HepG2 (cell line): ENCODE measurements around the gene B3GNT7. TPM values are rescaled to one million over a fixed set of nuclear protein-coding genes. Genes with fewer than 3 reads are reported as not detected.

ENCODE experiments used
- ATAC-seq: fragments of 200-7000 bp; cut with Tn5 transposase; 3 replicates; pipeline ENCODE4 v1.9.1; 2020; ENCODE audit warnings: mild to moderate bottlenecking, moderate library complexity
- BruUV-seq: library from RNA; stranded (reverse); fragments of 400-500 nt; replicated peaks from 2 replicates; lab custom pipeline; 2021; lab: Mats Ljungman, UMichigan
- CTCF ChIA-PET: fragments of 300-600 bp; formaldehyde crosslinking; extraction: SDS; loops from one replicate; lab custom pipeline; 2021; ENCODE audit warnings: low total read pairs, inconsistent platforms, low intra/inter-chr PET ratio; lab: Yijun Ruan, JAX
- POLR2A ChIA-PET: fragments of 350-600 bp; sonication (Branson Sonifier 250); formaldehyde crosslinking; loops from one replicate; lab custom pipeline; 2020; ENCODE audit warnings: antibody characterized with exemption, inconsistent platforms; lab: Yijun Ruan, JAX
- DNase-seq: peaks from one replicate; pipeline ENCODE4 v3.0.0-alpha.2; 2015; ENCODE audit warnings: low spot score
- FAIRE-seq: peaks from 3 replicates; lab custom pipeline; 2011; peaks lifted over from hg19 to GRCh38; lab: Jason Lieb, UNC
- H2AFZ ChIP-seq: one replicate; pipeline ENCODE4 v1.6.1; 2011; ENCODE audit warnings: low read length, inconsistent platforms
- H3K27ac ChIP-seq: fragments of 300-600 bp; 3 replicates; pipeline ENCODE4 v1.8.0; 2011; ENCODE audit warnings: mixed run types, mild to moderate bottlenecking, mixed read lengths, low read length, inconsistent platforms; ENCODE audit not compliant: insufficient read depth; ENCODE audit errors: extremely low read length
- H3K27me3 ChIP-seq, 2 experiments: fragments of 200-600 bp in 1 of 2; 2 replicates in 1 of 2; 3 replicates in 1 of 2; pipeline versions ENCODE4 v1.6.0 to v1.8.0; 2011; ENCODE audit warnings: low read length in 2 of 2, mild to moderate bottlenecking in 2 of 2, moderate library complexity in 2 of 2, inconsistent platforms in 1 of 2; ENCODE audit not compliant: insufficient read depth in 2 of 2, control insufficient read depth in 1 of 2
- H3K36me3 ChIP-seq, 2 experiments: fragments of 200-600 bp in 1 of 2; replicated peaks in 1 of 2; 2 replicates in 1 of 2; 3 replicates in 1 of 2; pipeline versions ENCODE4 v1.5.1 to v1.8.0; 2011; ENCODE audit warnings: low read length in 2 of 2, inconsistent platforms in 1 of 2; ENCODE audit not compliant: insufficient read depth in 2 of 2, control insufficient read depth in 1 of 2
- H3K4me1 ChIP-seq: 2 replicates; pipeline ENCODE4 v1.5.1; 2012; ENCODE audit warnings: low read length, inconsistent platforms; ENCODE audit not compliant: insufficient read depth
- H3K4me2 ChIP-seq: 2 replicates; pipeline ENCODE4 v1.6.0; 2011; ENCODE audit warnings: low read depth, low read length, inconsistent platforms
- H3K4me3 ChIP-seq, 3 experiments: fragments of 200-600 bp in 1 of 3; sonication (generic), shearing (Covaris generic) in 1 of 3; replicated peaks in 1 of 3; 2 replicates each; pipeline ENCODE4 v1.5.1; 2011 to 2016; ENCODE audit warnings: low read length in 3 of 3, inconsistent platforms in 2 of 3, low read depth in 2 of 3, mild to moderate bottlenecking in 2 of 3, control low read depth in 1 of 3, mixed read lengths in 1 of 3; ENCODE audit not compliant: insufficient read depth in 1 of 3
- H3K79me2 ChIP-seq: one replicate; pipeline ENCODE4 v1.6.1; 2011; ENCODE audit warnings: low read length, inconsistent platforms; ENCODE audit not compliant: insufficient read depth
- H3K9ac ChIP-seq: 2 replicates; pipeline ENCODE4 v1.6.0; 2011; ENCODE audit warnings: mild to moderate bottlenecking, low read depth, low read length, inconsistent platforms; ENCODE audit not compliant: insufficient read depth
- H3K9me3 ChIP-seq: 2 replicates; pipeline ENCODE4 v1.5.1; 2012; ENCODE audit warnings: mild to moderate bottlenecking, low read length
- H4K20me1 ChIP-seq: 2 replicates; pipeline ENCODE4 v1.6.0; 2011; ENCODE audit warnings: inconsistent platforms, mild to moderate bottlenecking, low read length, moderate library complexity; ENCODE audit not compliant: insufficient read depth
- CREB1 ChIP-seq, 2 experiments: fragments of 450-650 bp in 1 of 2; IDR thresholded peaks; 2 replicates each; pipeline ENCODE4 v1.6.1; 2016 to 2017; ENCODE audit warnings: control low read depth in 1 of 2, mild to moderate bottlenecking in 1 of 2, missing compliant biosample characterization in 1 of 2, missing genetic modification characterization in 1 of 2
- ISL2 ChIP-seq: sonication (generic); formaldehyde crosslinking; IDR thresholded peaks from 2 replicates; pipeline ENCODE4 v1.5.0; 2020; ENCODE audit warnings: missing genetic modification reagents
- MEIS2 ChIP-seq: sonication (generic); formaldehyde crosslinking; IDR thresholded peaks from 2 replicates; pipeline ENCODE4 v1.9.0; 2021; ENCODE audit warnings: mild to moderate bottlenecking, missing genetic modification reagents
- SMAD3 ChIP-seq: sonication (generic); formaldehyde crosslinking; IDR thresholded peaks from 2 replicates; pipeline ENCODE4 v1.4.0; 2020; ENCODE audit warnings: missing genetic modification reagents
- STAT6 ChIP-seq: sonication (generic); formaldehyde crosslinking; IDR thresholded peaks from 2 replicates; pipeline ENCODE4 v1.4.0; 2020; ENCODE audit warnings: missing genetic modification reagents, mild to moderate bottlenecking, borderline replicate concordance
- ZBTB39 ChIP-seq: sonication (generic); formaldehyde crosslinking; IDR thresholded peaks from 2 replicates; pipeline ENCODE4 v1.5.0; 2020; ENCODE audit warnings: missing genetic modification reagents
- ZKSCAN5 ChIP-seq: sonication (generic); formaldehyde crosslinking; IDR thresholded peaks from 2 replicates; pipeline ENCODE4 v1.5.1; 2020; ENCODE audit warnings: mild to moderate bottlenecking, missing genetic modification reagents
- ZNF232 ChIP-seq: sonication (generic); formaldehyde crosslinking; IDR thresholded peaks from 2 replicates; pipeline ENCODE4 v1.4.0; 2020; ENCODE audit warnings: missing genetic modification reagents, borderline replicate concordance
- ZNF253 ChIP-seq: sonication (generic); formaldehyde crosslinking; IDR thresholded peaks from 2 replicates; pipeline ENCODE4 v1.8.0; 2022; ENCODE audit warnings: mild to moderate bottlenecking, missing genetic modification reagents, borderline replicate concordance
- ZNF614 ChIP-seq: IDR thresholded peaks from 2 replicates; pipeline ENCODE4 v1.6.1; 2018; ENCODE audit warnings: missing biosample characterization, missing genetic modification reagents, inconsistent platforms, borderline replicate concordance
- WGBS: methylation state at CpG from one replicate; pipeline ENCODE4 v1.1.6; 2017; ENCODE audit warnings: low lambda C conversion rate; 5-methylcytosine and 5-hydroxymethylcytosine counted together
- in situ Hi-C: cut with HindIII; loops from 2 replicates; pipeline ENCODE4 v1.10.0; 2017; ENCODE audit warnings: low pct_unique_long_range_greater_than_20kb; ENCODE audit not compliant: extremely low pct_ligation_motif_present
- intact Hi-C: fragments of 100-400 bp; cut with micrococcal nuclease; formaldehyde crosslinking; loops from one replicate; pipeline ENCODE4 v1.10.0; 2022; ENCODE audit not compliant: unreplicated experiment
- polyA plus RNA-seq, 8 experiments: library from polyadenylated mRNA; depleted of rRNA in 3 of 8; stranded (reverse) in 7 of 8; unstranded in 1 of 8; fragments of >200 nt; fragmentation: Illumina TruSeq in 4 of 8; extraction: Trizol in 4 of 8; gene quantifications; 2 replicates each; pipeline versions ENCODE4 v1.2.1 to v1.2.3, GENCODE V29; 2011 to 2016; ENCODE audit warnings: low read depth in 4 of 8, missing spikeins in 1 of 8, mixed read lengths in 1 of 8; ENCODE audit not compliant: insufficient read depth in 1 of 8
- total RNA-seq, 5 experiments: library from RNA; depleted of rRNA; stranded (reverse); fragments of >200 nt; fragmentation: Illumina TruSeq; extraction: Trizol; gene quantifications; 2 replicates each; pipeline ENCODE4 v1.2.3, GENCODE V29; 2016; ENCODE audit warnings: low read depth in 1 of 5
- TF ChIP-seq, protein P1 (sequence below): sonication (generic); formaldehyde crosslinking; IDR thresholded peaks from 2 replicates; pipeline ENCODE4 v1.4.0; 2020; ENCODE audit warnings: missing genetic modification reagents

B3GNT7 gene
- total and polyA plus RNA-seq, 2 of the 13 experiments (the other 11 are each of a cell fraction or from before 2014, with no cell fraction given): 0.04 to 0.24 TPM

DNA sequence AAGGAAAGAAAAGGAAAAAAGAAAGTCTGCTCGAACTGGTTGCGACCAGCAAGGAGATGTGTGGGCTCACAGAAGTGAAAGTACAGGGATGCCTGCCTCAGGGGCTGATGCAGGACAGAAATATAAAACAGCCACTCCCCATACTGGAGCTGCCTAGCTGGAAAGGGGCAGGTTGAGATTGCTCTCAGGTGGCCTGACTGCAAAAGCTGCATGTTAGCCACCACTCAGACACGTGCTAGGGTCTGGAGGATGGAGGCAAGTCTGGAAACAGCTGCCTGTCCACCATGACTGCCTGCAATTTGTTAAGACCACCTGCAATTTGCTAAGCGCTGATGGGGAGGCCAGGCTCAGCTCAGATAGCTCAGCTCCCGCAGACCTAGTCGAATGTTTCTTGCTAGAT is 17.9 kb downstream of the B3GNT7 start (continued):
- TF ChIP-seq ZNF614 (CRISPR knock-in tag) (no peak), STAT6 (CRISPR knock-in tag) (0 out of 2 replicates have a peak, but pooled peaks have one; percentile 0), ZBTB39 (CRISPR knock-in tag) (0 out of 2 replicates have a peak, but pooled peaks have one; percentile 3)

- Histone ChIP-seq H3K79me2 (no peaks in the 10 kb centered on the region), H4K20me1 (no peaks in the 10 kb centered on the region), H2AFZ (peak overlapping the region; percentile 5), H3K9ac (no peak overlapping the region), H3K27ac (peak overlapping the region; percentile 48), H3K4me3 (peak overlapping the region; percentile 9 to 79 (median 64); a peak in 5 of 6 replicates), H3K4me1 (peaks cover 48% of the 10 kb centered on the region), H3K4me2 (peak overlapping the region; percentile 100), H3K27me3 (peaks cover 0 to 8% of the 10 kb centered on the region in 2 experiments; a peak in 3 of 5 replicates), H3K9me3 (peaks cover 11% of the 10 kb centered on the region), H3K36me3 (no peaks in the 10 kb centered on the region)
- in situ Hi-C loops: loop anchor here (5.0 to 10.0 kb wide), 3 partner anchors 117 to 309 kb away; no protein-coding TSS in a partner anchor
- ATAC-seq: peak; percentile 18
- 3% methylated on average over 15 of the region's 15 CpGs for WGBS
- intact Hi-C loops: loop anchor here (2.0 to 5.0 kb wide), 4 partner anchors 35 to 312 kb away; no protein-coding TSS in a partner anchor
- FAIRE-seq: peak; percentile 78
- DNase-seq: peak; percentile 71
- ChIA-PET POLR2A (interaction anchor here (1.1 to 3.8 kb wide), 3 partner anchors 36 to 50 kb away, joined by 3 to 18 read pairs (median 3); partner anchors contain the start of gene NCL), CTCF (interaction anchor here (4.2 kb wide), 1 partner anchor 118 kb away, joined by 45 read pairs; no protein-coding TSS in a partner anchor)
- no TSS peak for BruUV-seq
- TF ChIP-seq MEIS2 (CRISPR knock-in tag) (peak; percentile 18; the same call in 1 of the 2 replicates), CREB1 (IDR thresholded peaks at IDR 0.05) (no peak), CREB1 (CRISPR knock-in tag; IDR thresholded peaks at IDR 0.05) (peak; percentile 48; the same call in 1 of the 2 replicates), ZKSCAN5 (CRISPR knock-in tag) (no peak), ZNF253 (CRISPR knock-in tag) (no peak), ISL2 (0 out of 2 replicates have a peak, but pooled peaks have one; percentile 36), ZNF232 (0 out of 2 replicates have a peak, but pooled peaks have one; percentile 61), SMAD3 (CRISPR knock-in tag) (peak; percentile 73; the same call in 1 of the 2 replicates)
- TF ChIP-seq, protein P1, sequence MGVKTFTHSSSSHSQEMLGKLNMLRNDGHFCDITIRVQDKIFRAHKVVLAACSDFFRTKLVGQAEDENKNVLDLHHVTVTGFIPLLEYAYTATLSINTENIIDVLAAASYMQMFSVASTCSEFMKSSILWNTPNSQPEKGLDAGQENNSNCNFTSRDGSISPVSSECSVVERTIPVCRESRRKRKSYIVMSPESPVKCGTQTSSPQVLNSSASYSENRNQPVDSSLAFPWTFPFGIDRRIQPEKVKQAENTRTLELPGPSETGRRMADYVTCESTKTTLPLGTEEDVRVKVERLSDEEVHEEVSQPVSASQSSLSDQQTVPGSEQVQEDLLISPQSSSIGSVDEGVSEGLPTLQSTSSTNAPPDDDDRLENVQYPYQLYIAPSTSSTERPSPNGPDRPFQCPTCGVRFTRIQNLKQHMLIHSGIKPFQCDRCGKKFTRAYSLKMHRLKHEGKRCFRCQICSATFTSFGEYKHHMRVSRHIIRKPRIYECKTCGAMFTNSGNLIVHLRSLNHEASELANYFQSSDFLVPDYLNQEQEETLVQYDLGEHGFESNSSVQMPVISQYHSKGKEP: no peak
These were observed 18.5 kb downstream of the B3GNT7 start for GRCh38 chr2:231413921-231414476.
